GM12873 (cell line): ENCODE data around the gene MICAL2.

Experiments used
- TF ChIP-seq, protein P1 (sequence below): IDR thresholded peaks from 2 replicates; pipeline ENCODE4 v1.5.1; 2012; ENCODE audit warnings: low read depth, mild to moderate bottlenecking, moderate library complexity, low read length, control low read depth; ENCODE audit not compliant: insufficient read depth; ENCODE audit errors: missing control alignments

MICAL2 gene

DNA sequence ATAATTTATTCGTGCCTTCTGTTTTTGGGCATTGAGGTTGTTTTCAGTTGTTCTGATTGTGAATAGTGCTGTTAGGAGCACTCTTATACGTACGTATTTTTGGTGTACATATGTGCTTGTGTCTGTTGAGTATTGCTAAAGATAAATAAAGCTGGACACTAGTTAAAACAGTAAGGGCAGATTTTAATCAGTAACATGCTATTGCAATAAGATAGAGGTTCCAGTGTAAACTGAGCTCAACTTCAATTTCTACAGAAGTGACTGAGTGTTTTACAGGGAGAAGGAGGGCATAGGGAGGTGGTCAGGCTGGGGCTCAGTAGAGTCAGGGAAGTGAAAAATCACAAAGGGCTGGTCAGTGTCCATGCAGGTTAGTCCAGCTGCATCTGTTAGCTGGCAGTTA lies 191.0 kb downstream of the MICAL2 start:
- TF ChIP-seq, protein P1, sequence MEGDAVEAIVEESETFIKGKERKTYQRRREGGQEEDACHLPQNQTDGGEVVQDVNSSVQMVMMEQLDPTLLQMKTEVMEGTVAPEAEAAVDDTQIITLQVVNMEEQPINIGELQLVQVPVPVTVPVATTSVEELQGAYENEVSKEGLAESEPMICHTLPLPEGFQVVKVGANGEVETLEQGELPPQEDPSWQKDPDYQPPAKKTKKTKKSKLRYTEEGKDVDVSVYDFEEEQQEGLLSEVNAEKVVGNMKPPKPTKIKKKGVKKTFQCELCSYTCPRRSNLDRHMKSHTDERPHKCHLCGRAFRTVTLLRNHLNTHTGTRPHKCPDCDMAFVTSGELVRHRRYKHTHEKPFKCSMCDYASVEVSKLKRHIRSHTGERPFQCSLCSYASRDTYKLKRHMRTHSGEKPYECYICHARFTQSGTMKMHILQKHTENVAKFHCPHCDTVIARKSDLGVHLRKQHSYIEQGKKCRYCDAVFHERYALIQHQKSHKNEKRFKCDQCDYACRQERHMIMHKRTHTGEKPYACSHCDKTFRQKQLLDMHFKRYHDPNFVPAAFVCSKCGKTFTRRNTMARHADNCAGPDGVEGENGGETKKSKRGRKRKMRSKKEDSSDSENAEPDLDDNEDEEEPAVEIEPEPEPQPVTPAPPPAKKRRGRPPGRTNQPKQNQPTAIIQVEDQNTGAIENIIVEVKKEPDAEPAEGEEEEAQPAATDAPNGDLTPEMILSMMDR, result no peak

DNA sequence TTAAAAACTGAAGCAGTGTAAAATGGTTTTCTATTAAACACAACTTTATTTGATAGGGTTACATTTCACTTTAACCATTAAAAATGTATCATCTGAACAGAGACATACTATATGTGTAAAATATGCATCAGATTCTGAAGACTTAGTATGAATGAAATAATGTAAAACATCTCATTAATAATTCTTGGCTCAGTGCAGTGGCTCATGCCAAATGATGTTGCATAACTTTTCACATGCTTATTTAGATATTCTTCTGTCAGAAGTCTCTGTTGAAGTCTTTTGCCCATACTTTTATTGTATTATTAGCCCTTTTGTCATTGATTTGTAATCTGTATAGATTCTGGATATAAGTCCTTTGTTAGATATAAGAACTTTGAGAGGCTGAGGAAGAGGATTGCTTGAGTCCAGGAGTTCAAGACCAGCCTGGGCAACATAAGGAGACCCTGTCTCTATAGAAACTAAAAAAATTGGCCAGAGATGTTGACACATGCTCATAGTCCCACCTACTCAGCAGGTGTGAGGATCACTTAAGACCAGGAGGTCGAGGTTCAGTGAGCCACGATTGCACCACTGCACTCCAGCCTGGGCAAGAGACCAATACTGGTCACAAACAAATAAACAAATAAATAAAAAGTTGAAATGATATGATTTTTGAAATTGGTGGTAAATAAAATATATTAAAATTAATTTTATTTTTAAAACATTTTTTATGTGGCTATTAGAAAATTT lies 193.2 kb downstream of the MICAL2 start:
- TF ChIP-seq, protein P1, result no peak

DNA sequence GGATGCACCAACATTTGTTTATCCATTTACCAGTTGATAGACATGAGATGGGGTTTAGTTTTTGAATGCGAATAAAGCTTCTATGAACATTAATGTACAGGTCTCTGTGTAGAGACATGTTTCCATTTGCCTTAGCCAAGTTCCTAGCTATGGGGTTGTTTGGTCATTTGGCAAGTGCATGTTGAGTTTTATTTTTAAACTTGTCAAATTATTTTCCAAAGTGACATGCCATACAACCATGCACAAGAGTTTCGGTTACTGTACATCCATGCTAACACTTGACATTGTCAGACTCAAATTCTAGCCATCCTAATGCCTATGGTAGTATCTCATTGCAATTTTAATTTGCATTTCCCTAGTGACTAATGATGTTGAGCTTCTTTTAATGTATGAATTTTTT lies 196.4 kb downstream of the MICAL2 start:
- TF ChIP-seq, protein P1, result no peak

DNA sequence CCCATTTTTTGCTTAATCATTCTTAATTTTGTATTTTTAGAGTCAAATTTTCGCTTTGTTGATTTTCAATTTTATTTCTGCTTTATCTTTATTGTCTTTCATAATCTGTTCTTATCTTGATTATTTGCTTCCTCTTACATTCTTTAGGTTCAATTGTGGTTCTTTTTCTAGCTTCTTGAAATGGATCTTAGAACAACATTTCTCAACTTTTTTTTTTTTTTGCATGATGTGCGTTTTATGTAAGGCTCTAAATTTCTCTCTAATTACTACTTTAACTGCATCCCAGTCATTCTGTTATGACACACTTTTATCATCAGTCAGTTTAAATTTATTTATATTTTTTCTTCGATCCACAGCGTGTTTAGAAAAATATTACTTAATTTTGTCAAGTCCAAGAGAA lies 201.7 kb downstream of the MICAL2 start:
- TF ChIP-seq, protein P1, result no peak
